Suprapubic skin (tissue), 3 donors: Measurements from ENCODE around the gene TRIM4.

Experiments
- POLR2A ChIP-seq, 2 donors: fragments of 450-650 bp; IDR thresholded peaks; one replicate each; pipeline ENCODE4 v1.6.1; 2017; ENCODE audit warnings: antibody characterized with exemption in 2 of 2, mild to moderate bottlenecking in 2 of 2, moderate library complexity in 2 of 2
- TF ChIP-seq, protein P1 (sequence below), 2 donors: fragments of 200-600 bp in 1 of 2; fragments of 450-650 bp in 1 of 2; sonication (generic) in 1 of 2; IDR thresholded peaks; one replicate each; pipeline ENCODE4 v1.5.1; 2016 to 2019; ENCODE audit warnings: antibody characterized with exemption in 2 of 2, mild to moderate bottlenecking in 1 of 2, moderate library complexity in 1 of 2

DNA sequence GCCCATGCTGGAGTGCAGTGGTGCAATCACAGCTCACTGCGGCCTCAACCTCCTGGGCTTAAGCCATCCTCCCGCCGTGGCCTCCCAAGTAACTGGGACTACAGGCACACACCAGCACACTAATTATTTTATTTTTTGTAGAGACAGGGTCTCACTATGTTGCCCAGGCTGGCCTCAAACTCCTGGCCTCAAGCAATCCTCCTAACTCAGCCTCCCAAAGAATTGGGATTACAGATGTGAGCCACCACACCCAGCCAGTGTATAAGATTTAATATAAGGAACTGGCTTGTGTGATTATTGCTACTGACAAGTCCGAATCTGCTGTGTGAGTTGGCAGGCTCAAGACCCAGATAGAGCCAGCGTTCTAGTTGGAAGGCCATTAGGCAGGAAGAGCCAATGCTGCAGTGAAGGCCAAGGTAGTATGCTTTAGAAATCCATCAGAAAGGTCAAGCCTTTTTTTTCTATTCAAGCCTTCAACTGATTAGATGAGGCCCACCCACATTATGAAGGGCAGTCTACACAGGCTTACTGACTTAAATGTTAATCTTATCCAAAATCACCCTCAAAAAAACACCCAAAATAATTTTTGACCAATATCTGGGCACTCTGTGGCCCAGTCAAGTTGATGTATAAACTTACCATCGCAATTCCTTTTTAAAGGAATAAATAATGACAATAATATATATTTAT lies 19.4 kb downstream of the TRIM4 start:
- TF ChIP-seq, protein P1, sequence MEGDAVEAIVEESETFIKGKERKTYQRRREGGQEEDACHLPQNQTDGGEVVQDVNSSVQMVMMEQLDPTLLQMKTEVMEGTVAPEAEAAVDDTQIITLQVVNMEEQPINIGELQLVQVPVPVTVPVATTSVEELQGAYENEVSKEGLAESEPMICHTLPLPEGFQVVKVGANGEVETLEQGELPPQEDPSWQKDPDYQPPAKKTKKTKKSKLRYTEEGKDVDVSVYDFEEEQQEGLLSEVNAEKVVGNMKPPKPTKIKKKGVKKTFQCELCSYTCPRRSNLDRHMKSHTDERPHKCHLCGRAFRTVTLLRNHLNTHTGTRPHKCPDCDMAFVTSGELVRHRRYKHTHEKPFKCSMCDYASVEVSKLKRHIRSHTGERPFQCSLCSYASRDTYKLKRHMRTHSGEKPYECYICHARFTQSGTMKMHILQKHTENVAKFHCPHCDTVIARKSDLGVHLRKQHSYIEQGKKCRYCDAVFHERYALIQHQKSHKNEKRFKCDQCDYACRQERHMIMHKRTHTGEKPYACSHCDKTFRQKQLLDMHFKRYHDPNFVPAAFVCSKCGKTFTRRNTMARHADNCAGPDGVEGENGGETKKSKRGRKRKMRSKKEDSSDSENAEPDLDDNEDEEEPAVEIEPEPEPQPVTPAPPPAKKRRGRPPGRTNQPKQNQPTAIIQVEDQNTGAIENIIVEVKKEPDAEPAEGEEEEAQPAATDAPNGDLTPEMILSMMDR (IDR thresholded peaks at IDR 0.05): no peak
- no peak for TF ChIP-seq POLR2A (IDR thresholded peaks at IDR 0.05)
